WI38 (cell line): Measurements from ENCODE around the gene NADK2.

ENCODE experiments used
- H3K4me3 ChIP-seq: 2 replicates; pipeline ENCODE4 v1.5.1; 2011; ENCODE audit warnings: low read depth, mild to moderate bottlenecking, control low read depth, low read length
- CTCF ChIP-seq: IDR thresholded peaks from 2 replicates; pipeline ENCODE4 v1.5.1; 2012; ENCODE audit warnings: low read depth, mild to moderate bottlenecking, control low read depth, low read length

NADK2 gene

GRCh38 chr5:36244076-36244475 is 2.4 kb upstream of the NADK2 start:
- H3K4me3 ChIP-seq: no peak overlapping the region
- TF ChIP-seq CTCF: no peak

DNA sequence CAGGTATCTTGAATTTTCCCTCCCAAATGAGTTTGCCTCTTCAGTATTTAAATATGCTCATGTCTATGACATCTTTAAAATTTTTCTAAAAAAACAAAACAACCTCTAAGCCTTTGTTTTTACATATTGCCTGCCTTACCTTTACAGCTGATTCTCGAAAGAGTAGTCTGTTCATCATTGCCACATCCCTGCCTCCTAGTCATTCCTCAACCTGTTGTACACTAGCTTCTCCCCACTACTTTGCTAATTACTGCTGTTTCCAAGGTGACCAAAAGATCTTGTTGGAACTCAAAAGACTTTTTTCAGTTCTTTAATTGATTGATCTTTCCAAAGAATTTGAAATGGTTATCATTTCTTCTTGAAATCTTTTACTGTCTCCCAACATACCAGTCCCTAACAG is 1.9 kb upstream of the NADK2 start:
- no peak for TF ChIP-seq CTCF
- no peak overlapping the region for H3K4me3 ChIP-seq

DNA sequence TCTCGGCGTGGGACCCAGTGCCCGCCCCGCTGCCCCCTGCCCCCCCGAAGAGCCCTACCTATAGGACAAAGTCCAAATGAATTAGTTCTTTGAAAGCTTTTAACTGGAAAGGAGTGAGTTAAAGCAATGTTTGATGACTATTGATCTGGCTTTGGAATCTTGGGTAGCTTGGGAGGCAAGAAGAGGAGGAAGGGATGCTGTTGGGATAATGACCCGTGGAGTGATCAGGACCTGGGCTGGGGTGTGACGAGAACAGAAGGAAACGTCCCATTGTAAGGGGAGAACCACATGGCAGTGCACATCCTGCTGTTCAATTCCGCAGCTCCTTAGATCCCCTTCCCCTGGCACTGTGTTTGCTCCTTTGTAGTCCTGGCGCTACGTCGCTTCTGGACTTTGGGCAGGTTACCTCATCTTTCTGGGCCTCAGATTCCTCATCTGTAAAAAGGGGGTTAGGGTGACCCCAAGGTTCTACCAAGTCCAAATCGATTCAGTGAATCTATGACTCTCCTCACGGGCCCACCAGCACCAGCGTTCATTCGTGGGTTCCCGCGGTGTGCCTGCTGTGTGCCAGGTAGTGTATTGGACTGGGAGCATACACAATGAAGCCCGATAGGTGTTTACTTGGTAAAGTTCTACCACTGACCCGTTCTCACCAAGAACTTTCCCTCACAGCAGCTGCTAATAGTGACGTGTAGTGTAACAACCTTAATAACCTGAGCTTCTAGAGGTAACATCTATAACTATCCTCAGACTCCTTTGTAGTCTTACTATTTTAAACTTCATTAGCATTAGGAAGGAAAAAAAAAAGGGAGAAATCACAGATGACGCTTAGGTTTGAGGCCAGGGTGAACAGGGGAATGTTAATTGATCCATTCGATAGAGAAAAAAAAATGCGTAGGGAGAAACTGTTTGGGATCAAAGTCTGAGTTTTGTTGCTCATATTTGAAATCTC is 1.1 kb upstream of the NADK2 start:
- H3K4me3 ChIP-seq: peak overlapping the region; percentile 80
- TF ChIP-seq CTCF: no peak

DNA sequence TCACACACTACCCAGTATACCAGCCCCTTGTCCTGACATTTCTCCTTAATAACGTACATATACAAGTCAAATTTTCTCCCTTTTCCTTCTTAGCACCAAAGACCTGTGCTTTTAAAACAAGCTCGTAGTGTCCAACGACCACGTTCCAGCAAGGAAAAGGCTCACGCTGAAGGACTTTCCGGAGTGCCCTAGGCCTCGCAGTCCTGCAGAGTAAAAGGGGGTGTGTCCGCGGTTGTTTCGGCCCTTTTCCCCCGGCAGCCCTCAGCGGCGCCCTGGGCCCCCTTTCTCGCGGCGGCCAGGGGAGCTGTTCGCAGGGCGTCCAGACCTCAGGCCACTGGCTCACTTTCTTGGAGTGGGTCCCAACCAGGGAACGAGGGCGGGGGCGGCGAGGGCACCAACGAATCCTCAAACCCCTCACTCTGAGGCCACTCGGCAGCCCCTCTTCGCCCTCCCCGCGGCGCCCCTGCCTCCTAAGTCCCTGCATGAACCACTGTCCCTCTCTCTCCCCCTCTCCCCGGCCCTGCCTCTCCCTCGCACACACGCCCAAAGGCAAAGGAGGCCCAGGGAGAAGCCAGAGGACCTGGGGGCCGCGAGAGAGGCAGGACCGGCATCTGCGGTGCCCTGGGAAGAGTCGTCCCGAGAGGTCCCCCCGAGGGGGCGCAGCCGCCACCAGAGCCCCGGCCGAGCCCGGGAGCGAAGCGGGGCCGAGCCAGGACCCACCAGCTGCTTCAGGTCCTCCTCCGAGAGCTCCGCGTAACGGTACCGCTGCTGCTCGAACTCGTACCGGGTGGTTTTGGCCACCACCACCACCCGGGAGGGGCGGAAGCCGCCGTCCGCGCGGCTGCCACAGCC is 720 bp downstream of the NADK2 start:
- peak overlapping the region; percentile 80 for H3K4me3 ChIP-seq
- TF ChIP-seq CTCF: no peak

DNA sequence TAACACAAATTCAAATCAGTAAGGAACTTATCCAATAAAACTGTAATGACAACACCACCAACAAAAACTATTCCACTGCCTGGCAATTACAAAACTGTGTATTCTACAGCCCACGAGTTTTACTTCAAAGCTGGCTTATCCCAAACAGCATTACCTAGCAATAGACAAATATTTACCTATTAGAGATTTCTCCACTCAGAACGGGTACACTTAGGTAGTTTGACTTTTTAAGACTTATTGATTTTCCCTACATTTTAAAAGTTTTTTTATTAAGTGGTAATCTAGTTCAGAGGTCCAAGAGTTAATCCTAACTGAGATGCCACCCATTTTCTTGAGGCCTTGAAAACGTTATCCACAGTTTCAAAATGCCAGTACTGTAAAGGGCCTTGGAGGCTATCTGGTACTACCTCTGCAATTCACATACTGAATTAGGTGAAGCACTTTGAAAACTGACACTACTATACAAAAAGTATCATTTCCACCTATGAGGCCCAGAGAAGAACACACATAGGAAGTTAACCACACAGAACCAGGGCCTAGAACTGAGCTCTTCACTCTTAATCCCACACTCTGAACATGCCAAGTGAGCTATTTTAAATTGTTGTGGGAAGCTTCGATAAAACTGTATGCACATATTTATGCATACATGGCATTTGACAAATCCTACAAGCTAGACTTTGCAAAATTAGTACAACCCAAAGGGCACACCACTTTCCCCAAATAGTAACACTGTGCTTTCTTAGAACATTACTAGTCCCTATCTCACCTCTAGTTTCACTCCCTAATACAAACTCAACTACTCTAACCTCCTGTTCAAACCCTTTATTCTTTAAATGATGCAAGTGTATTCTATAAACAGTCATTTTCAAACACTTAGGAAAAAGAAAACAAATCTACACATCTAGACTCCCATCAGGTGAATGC is 2.1 kb downstream of the NADK2 start:
- peak overlapping the region; percentile 80 for H3K4me3 ChIP-seq
- TF ChIP-seq CTCF: no peak

DNA sequence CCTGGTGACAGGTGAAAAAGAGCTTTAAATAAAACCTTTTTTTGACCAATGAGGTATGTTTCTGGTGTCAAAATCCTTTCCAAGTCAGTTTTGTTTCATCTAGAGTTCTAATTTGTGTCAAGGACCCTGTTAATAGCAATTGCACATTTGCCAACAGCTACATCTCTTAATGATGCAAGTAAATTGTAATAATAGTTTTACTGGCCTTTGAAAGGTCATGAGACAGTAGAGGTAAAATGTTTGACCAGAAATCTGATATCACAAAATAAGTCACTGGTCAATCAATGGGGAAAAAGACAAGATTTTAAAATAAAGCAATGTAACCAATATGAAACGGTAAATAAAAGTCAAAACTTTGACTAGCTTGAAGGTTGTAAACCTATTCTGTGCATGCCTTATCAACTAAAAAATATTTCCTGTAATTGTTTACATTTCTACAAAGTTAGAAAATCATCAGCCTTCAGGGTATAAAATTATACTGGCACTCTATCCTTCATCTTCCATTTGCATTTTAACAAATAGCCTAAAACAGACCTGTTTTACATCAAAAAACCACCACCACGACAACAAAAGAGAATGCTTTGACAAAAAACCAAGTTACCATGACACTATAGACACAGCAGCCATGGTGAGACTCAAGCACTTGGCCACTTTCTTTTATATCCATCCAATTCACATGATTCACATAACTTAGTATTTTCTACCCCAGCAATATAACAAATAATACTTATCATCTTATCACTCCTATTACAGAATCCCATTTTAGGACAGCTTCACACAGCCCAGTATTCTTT is 3.0 kb downstream of the NADK2 start:
- no peak for TF ChIP-seq CTCF
- H3K4me3 ChIP-seq: no peak overlapping the region
